ENCODE results near the gene OR10V1.

The OR10V1 gene

GRCh38 chr11:59730896-59731565, 17.4 kb upstream of the OR10V1 start:
- ATAC-seq (ENCODE audit: insufficient read depth, low read depth) (no peak), DNase-seq (no peak)
- Histone ChIP-seq H3K9ac (ENCODE audit: low read depth, low read length) (no peak overlapping the region), H3K4me2 (ENCODE audit: insufficient read depth, low read length) (no peak overlapping the region), H3K4me3 (ENCODE audit: low read depth in 1 of 2, low read length in 2 of 2) (no peak overlapping the region), H4K20me1 (ENCODE audit: insufficient read depth, low read length) (no peaks in the 10 kb centered on the region), H3K27me3 (ENCODE audit: insufficient read depth, low read length, poor library complexity) (no peaks in the 10 kb centered on the region), H3K27ac (ENCODE audit: low read length) (no peak overlapping the region), H3K79me2 (ENCODE audit: insufficient read depth, low read length) (no peaks in the 10 kb centered on the region), H3K36me3 (ENCODE audit: insufficient read depth, low read length) (no peaks in the 10 kb centered on the region), H3K4me1 (ENCODE audit: insufficient read depth, low read length) (no peaks in the 10 kb centered on the region), H2AFZ (ENCODE audit: low read depth, low read length) (no peak overlapping the region), H3K9me3 (ENCODE audit: insufficient read depth, low read length, severe bottlenecking) (no peaks in the 10 kb centered on the region)
- TF ChIP-seq CTCF (IDR thresholded peaks at IDR 0.05; ENCODE audit: borderline replicate concordance, extremely low read depth, low read length, poor library complexity, severe bottlenecking): no peak

- Histone ChIP-seq H3K4me1 (ENCODE audit: insufficient read depth, low read length) (no peaks in the 10 kb centered on the region), H4K20me1 (ENCODE audit: insufficient read depth, low read length) (no peaks in the 10 kb centered on the region), H3K36me3 (ENCODE audit: insufficient read depth, low read length) (no peaks in the 10 kb centered on the region), H3K9ac (ENCODE audit: low read depth, low read length) (no peak overlapping the region), H3K4me3 (ENCODE audit: low read depth in 1 of 2, low read length in 2 of 2) (no peak overlapping the region), H3K79me2 (ENCODE audit: insufficient read depth, low read length) (no peaks in the 10 kb centered on the region), H3K4me2 (ENCODE audit: insufficient read depth, low read length) (no peak overlapping the region), H3K27ac (ENCODE audit: low read length) (no peak overlapping the region), H3K27me3 (ENCODE audit: insufficient read depth, low read length, poor library complexity) (no peaks in the 10 kb centered on the region), H3K9me3 (ENCODE audit: insufficient read depth, low read length, severe bottlenecking) (no peaks in the 10 kb centered on the region), H2AFZ (ENCODE audit: low read depth, low read length) (no peak overlapping the region)
- ATAC-seq (ENCODE audit: insufficient read depth, low read depth): no peak
- no peak for DNase-seq
- TF ChIP-seq EZH2 (IDR thresholded peaks at IDR 0.05; ENCODE audit: borderline replicate concordance, low read depth, low read length, severe bottlenecking): no peak
- no peak for TF ChIP-seq CTCF (IDR thresholded peaks at IDR 0.05; ENCODE audit: borderline replicate concordance, extremely low read depth, low read length, poor library complexity, severe bottlenecking)
Measured at GRCh38 chr11:59729834-59730233, 16.2 kb upstream of the OR10V1 start.

GRCh38 chr11:59728913-59729312, 15.3 kb upstream of the OR10V1 start:
- ATAC-seq (ENCODE audit: insufficient read depth, low read depth) (no peak), DNase-seq (no peak)
- TF ChIP-seq EZH2 (IDR thresholded peaks at IDR 0.05; ENCODE audit: borderline replicate concordance, low read depth, low read length, severe bottlenecking) (no peak), CTCF (IDR thresholded peaks at IDR 0.05; ENCODE audit: borderline replicate concordance, extremely low read depth, low read length, poor library complexity, severe bottlenecking) (no peak)

More at GRCh38 chr11:59728913-59729312, 15.3 kb upstream of the OR10V1 start:
- Histone ChIP-seq H3K4me1 (ENCODE audit: insufficient read depth, low read length) (no peaks in the 10 kb centered on the region), H3K9ac (ENCODE audit: low read depth, low read length) (no peak overlapping the region), H3K4me3 (ENCODE audit: low read depth in 1 of 2, low read length in 2 of 2) (no peak overlapping the region), H3K79me2 (ENCODE audit: insufficient read depth, low read length) (no peaks in the 10 kb centered on the region), H3K36me3 (ENCODE audit: insufficient read depth, low read length) (no peaks in the 10 kb centered on the region), H2AFZ (ENCODE audit: low read depth, low read length) (no peak overlapping the region), H4K20me1 (ENCODE audit: insufficient read depth, low read length) (no peaks in the 10 kb centered on the region), H3K27ac (ENCODE audit: low read length) (no peak overlapping the region), H3K9me3 (ENCODE audit: insufficient read depth, low read length, severe bottlenecking) (no peaks in the 10 kb centered on the region), H3K27me3 (ENCODE audit: insufficient read depth, low read length, poor library complexity) (no peaks in the 10 kb centered on the region), H3K4me2 (ENCODE audit: insufficient read depth, low read length) (no peak overlapping the region)
